GM10266 (cell line): Measurements from ENCODE around the gene SMYD4.

Source experiments
- DNase-seq: peaks from one replicate; pipeline ENCODE4 v3.0.0; 2012; ENCODE audit errors: extremely low spot score
- TF ChIP-seq, protein P1 (sequence below): IDR thresholded peaks from 2 replicates; pipeline ENCODE4 v1.5.1; 2012; ENCODE audit warnings: mild to moderate bottlenecking, low read depth; ENCODE audit not compliant: control insufficient read depth, insufficient read depth; ENCODE audit errors: missing control alignments

Gene SMYD4

DNA sequence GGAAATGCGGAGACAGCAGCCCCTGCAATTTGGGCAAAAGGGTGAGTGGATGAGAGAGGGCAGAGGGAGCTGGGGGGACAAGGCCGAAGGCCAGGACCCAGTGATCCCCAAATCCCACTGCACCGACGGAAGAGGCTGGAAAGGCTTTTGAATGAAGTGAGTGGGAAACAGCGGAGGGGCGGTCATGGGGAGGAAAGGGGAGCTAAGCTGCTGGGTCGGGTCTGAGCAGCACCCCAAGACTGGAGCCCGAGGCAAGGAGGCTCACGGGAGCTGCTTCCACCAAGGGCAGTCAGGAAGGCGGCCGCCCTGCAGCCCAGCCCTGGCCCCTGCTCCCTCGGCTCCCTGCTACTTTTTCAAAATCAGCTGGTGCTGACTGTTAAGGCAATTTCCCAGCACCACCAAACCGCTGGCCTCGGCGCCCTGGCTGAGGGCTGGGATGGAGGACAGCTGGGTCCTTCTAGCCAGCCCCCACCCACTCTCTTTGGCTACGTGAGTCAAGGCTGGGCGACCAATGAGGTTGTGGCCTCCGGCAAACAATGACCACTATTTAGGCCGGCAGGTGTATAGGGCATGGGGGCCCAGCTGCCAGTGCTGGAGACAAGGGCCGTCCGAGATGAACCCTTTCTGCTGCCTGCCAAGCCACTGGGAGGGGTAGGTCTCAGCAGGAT is 67.3 kb downstream of the SMYD4 start:
- no peak for DNase-seq
- TF ChIP-seq, protein P1, sequence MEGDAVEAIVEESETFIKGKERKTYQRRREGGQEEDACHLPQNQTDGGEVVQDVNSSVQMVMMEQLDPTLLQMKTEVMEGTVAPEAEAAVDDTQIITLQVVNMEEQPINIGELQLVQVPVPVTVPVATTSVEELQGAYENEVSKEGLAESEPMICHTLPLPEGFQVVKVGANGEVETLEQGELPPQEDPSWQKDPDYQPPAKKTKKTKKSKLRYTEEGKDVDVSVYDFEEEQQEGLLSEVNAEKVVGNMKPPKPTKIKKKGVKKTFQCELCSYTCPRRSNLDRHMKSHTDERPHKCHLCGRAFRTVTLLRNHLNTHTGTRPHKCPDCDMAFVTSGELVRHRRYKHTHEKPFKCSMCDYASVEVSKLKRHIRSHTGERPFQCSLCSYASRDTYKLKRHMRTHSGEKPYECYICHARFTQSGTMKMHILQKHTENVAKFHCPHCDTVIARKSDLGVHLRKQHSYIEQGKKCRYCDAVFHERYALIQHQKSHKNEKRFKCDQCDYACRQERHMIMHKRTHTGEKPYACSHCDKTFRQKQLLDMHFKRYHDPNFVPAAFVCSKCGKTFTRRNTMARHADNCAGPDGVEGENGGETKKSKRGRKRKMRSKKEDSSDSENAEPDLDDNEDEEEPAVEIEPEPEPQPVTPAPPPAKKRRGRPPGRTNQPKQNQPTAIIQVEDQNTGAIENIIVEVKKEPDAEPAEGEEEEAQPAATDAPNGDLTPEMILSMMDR, result no peak

DNA sequence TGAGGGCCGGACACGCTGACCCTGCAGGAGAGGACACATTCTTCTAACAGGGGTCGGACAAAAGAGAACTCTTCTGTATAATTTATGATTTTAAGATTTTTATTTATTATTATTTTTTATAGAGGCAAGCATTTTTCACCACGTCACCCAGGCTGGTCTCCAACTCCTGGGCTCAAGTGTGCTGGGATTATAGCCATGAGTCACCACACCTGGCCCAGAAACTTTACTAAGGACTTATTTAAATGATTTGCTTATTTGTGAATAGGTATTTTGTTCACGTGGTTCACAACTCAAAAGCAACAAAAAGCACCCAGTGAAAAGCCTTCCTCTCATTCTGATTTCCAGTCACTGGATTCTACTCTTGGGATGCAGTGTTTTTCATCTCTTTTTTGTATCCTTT is 70.2 kb downstream of the SMYD4 start:
- TF ChIP-seq, protein P1, result no peak
- DNase-seq, result no peak

DNA sequence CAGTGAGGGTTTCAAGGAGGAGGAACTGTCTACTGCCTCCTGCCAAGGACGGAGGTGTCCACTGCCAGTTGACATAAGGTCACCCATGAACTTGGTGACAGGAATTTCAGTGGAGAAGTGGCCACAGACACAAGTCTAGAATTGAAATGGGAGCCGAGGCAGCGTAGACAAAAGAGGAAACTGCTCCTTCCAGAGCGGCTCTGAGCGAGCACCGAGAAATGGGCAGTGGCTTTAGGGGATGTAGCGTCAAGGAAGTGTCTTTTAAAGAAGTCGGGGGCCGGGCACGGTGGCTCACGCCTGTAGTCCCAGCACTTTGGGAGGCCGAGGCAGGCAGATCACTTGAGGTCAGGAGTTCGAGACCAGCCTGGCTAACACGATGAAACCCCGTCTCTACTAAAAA is 70.9 kb downstream of the SMYD4 start:
- DNase-seq, result no peak
- TF ChIP-seq, protein P1, result no peak

DNA sequence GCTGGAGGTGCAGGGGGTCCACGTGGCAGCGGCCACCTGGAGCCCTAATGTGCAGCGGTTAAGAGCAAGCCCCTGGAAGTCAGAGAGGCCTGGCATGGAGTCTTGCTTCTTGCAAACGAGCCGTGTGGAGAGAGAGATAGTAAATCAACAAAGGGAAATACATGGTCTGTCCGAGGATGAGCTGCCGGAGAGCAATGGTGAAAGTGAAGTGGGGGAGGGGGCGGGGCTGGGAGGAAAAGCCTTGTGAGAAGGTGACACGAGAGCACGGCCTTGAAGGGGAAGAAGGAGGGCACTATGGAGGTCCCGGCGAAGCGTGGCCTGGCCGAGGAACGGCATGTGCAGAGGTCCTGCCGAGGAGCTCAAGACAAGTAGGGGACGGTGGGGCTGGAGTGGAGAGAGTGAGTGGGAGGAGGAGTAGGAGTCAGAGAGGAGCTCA is 73.9 kb downstream of the SMYD4 start:
- TF ChIP-seq, protein P1, result no peak
- DNase-seq, result no peak

DNA sequence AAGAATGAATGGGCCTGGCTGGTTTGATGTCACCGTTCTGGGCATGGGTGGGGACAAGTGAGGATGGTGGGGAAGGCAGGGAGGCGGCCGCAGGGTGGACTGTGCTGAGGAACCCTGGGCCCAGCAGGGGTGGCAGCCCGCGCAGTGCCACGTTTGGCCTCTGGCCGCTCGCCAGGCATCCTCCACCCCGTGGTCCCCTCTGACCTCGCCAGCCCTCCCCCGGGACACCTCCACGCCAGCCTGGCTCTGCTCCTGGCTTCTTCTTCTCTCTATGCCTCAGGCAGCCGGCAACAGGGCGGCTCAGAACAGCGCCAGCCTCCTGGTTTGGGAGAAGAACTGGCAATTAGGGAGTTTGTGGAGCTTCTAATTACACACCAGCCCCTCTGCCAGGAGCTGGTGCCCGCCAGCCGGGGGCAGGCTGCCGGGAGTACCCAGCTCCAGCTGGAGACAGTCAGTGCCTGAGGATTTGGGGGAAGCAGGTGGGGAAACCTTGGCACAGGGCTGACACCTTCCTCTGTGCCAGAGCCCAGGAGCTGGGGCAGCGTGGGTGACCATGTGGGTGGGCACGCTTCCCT is 74.4 kb downstream of the SMYD4 start:
- TF ChIP-seq, protein P1, result no peak

DNA sequence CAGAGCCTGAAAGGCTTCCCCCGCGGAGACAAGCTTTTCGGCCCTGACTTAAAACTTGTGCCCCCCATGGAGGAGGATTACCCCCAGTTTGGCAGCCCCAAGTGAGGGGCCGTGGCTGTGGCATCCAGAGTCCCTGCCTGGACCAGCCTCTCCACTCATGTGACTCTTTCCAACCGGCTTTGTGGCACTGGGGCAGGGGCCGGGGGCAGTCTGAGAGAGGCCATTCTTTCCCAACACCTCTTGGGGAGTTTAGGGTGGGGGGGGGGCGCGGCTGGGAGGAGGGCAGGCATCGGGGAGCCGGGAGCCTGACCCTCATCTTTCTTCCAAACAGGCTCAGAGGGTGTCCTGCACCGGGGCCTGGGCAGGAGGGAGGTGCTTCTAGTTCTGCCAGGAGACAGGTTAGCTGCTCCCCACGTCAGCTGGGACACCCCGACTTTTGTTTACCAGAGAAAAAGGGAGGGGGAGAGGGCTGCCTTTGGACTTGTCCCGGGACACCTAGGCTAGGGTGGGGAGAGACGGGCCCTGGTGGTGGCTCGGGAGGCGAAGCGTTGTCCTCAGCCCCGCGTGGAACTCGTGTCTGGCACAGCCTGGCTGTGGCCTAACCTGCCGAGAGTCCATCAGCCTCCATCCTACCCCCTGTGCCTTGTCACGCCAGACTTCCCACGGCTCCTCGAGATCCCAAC is 75.1 kb downstream of the SMYD4 start:
- DNase-seq, result no peak
- TF ChIP-seq, protein P1, result no peak

More for the DNA sequence above, 74.4 kb downstream of the SMYD4 start:
- no peak for DNase-seq
